HG03159 (cell line): Measurements from ENCODE around the gene MTFMT.
"Not testable (repeated sequence)": the region's sequence is repeated elsewhere in the genome, so short reads cannot be mapped to it uniquely, and the experiment has no call there.

Experiments used
- ATAC-seq: cut with Tn5 transposase; IDR thresholded peaks from one replicate; pipeline ENCODE4 v1.9.1; 2021; ENCODE audit warnings: mild to moderate bottlenecking, moderate library complexity; ENCODE audit not compliant: unreplicated experiment

The MTFMT gene

DNA sequence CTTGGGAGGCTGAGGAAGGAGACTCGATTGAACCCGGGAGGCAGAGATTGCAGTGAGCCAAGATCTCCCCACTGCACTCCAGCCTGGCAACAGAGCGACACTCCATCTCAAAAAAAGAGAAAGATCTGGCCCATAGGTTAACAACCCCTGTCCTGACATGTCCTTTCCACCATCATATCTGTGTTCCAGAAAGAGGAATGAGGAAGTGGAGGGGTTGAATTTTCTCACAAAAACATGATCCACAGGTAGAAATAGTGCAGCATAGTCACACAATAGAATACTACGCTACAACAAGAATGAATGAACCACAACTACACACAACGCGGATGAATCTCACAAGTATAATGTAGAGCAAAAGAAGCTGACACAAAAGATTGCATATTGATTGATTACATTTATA, 11.0 kb upstream of the MTFMT start:
- no peak for ATAC-seq

DNA sequence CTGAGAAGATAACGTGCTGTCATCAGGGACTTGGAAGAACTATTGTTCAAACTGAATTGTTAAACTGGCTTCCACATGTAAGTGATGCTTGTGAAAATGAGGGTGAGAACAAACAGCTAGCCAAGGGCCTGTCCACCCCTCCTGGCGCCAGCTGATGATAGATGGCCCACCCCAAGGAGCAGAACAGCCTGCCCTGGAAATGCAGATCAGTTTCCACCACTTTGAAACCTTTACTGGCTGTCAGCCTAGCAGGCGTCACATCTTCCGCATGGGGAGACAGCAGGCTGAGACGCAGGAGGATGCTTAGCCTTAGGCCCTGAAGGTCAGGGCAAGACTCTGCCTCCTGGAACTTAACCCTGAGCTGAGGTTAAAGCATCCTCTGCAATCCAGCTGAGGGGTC, 9.4 kb upstream of the MTFMT start:
- no peak for ATAC-seq

DNA sequence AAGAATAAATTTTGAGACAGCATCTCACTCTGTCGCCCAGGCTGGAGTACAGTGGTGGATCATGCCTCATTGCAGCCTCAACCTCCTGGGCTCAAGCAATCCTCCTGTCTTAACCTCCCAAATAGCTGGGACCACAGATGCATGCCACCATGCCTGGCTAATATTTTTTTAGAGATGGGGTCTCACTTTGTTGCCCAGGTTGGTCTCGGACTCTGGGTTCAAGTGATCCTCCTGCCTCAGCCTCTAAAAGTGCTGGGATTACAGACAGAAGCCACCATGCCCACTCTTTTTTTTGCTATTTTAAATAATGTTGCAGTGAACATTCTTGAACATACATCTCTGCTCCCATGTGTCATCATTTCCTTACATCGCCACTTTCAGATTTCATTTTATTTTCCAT, 9.0 kb upstream of the MTFMT start:
- no peak for ATAC-seq

DNA sequence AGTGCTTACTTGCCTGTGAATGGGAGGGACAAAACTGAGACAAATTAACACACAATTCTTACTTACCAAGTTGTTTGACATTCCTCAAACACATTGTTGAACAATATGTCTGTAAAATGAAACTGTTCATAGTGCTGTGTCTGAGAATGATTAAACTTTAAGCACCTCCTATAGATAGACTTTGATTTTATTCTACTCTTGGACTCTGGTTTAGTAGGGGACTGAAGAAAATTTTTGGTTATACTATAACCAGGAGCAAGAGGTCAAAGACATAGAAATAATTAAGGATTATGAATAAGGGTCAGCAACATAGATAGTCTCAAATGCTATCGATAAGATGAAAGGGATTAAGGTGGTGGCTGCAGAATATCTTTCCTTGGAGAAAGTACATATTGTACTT, 7.9 kb upstream of the MTFMT start:
- no peak for ATAC-seq

DNA sequence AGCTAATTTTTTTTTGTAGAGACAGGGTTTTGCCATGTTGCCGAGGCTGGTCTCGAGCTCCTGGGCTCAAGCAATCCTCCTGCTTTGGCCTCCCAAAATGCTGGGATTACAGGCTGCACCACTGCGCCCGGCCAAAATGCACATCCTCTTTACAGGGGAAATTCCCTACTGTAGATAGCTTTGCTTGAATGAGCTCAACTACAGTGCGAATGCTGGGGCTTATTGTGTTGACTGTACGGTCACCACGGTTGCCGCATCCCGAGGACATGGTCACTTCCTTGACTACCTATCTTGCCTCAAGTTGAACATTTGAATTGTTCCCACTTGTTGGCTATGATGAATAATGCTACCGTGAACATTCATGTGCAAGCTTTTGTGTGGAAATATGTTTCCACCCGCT, 5.3 kb upstream of the MTFMT start:
- ATAC-seq: no peak

DNA sequence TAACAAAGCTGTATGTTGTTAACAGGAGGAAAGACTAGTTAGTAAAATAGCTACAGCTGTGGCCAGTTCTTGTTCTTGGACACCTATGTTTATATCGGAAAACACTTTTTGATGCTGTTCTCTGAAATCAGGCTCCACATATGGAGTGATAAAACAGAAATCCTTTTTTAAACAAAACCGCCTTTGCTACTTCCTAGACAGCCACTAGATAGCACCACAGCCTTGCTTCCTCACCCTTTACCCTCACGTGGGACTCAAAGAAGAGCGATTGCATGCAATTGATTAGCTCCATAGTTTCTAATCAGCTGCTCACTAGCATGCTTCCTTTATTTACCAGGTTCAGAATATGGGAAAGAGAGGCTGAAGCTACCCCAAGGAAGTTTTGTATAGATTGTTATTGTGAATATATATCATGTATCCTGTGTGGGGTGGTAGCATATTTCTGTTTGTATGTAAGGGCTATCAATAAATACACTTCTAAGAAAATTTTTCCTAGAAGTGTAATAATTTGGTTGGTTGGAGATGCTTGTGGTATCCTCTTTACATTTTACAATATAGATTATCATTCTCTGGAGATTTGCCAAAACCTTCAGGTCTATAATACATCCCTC, 4.3 kb upstream of the MTFMT start:
- ATAC-seq: no peak

DNA sequence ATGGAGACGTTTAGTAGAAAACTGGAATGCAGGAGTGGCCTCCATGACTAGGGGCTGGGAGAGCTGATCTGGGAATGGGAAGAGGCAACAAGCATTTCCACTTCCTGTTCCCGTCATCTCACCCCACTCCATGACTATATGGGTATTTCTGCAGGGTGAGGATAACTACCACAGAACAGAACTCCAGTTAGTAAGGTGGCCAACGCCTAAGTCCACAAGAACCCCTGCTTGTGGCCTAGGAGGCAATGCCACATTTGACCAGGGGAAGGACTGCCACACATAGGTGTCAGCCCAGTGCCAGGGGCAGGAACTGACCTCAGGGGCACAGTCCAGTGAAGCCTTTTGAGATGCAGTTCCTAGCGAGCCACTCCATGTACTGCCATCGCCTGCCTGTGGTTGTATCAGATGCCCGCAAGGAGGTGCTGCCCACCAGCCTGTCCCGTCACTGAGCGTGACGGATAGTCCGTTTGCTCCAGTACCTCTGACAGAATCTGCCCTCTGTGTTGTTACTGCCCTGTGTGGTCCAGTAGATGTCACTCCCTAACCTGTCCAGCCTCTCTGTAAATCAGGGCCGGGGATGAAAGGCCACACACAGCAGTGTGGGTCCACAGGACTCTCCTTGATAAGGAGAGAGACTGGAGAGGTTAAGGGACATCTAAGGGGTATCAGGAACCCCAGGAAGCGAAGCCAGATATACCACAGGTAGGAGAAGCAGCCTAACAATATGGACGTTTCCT, 3.5 kb upstream of the MTFMT start:
- ATAC-seq: no peak

DNA sequence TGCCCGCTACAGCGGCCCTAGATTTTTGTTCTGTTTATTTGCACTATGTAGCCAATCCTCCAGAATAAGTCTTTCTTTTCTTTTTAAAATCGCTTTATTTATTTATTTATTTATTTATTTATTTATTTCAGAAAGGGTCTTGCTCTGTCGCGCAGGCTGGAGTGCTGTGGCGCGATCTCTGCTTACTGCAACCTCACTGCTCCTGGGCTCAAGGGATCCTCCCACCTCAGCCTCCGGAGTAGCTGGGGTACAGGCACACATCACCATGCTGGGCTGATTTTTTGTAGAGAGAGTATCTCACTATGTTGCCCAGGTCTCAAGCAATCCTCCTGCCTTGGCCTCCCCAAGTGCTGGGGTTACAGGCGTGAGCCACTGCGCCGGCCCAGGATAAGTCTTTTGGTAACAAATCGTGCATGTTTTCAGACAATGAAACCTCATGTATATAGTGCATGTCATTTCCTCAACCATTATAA, 333 bp upstream of the MTFMT start:
- ATAC-seq: no peak

DNA sequence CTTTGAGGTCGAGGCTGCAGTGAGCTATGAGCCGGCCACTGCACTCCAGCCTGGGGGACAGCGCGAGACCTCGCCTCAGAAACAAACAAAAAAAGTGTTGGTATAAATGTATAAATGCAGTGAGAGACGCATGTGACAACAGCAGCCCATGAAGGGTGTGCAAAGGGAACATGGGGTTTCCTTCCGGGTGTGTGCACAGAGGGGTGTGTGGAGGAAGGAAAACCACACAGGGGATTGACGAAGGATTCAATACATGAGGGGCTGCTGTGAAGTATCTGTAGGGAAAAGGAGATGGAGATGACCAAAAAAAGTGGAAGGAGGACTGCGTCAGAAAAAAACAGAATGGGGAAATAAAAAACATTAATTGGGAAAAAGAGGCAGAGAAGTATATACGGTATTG, 1.1 kb downstream of the MTFMT start:
- no peak for ATAC-seq

DNA sequence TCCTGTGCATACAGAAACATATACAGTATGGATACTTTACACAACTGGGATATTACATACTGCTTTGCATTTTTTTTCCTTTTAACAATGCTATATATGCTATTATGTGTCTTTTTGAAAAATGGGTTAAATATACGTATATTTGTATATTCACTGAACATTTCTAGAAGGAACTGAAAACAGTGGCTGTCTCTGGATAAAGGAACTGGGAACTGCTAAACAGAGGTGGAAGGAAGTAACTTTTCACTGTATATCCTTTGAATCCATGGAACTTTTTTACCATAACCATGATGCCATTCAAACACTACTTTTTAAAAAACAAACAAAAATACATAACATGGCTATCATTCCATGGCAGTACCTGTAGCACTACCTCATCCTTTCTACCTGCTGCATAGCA, 1.8 kb downstream of the MTFMT start:
- no peak for ATAC-seq

DNA sequence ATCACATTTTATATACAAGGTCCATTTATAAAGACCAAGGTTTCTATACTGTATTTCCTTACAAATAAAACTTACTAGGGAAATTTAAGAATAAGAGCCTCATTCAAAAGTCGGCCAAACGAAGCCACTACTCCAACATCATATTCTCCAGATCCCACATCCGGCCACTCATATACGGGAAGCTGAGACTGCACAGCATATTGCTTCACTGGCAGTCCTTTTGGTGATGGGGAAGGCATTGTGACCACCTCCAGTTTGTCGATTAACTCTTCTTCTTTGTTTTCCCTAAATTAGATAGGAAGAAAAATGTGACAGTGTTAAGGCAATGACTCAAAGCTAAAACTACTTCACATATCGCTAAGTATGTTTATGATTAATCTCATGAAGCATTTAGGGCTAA, 2.7 kb downstream of the MTFMT start:
- no peak for ATAC-seq

DNA sequence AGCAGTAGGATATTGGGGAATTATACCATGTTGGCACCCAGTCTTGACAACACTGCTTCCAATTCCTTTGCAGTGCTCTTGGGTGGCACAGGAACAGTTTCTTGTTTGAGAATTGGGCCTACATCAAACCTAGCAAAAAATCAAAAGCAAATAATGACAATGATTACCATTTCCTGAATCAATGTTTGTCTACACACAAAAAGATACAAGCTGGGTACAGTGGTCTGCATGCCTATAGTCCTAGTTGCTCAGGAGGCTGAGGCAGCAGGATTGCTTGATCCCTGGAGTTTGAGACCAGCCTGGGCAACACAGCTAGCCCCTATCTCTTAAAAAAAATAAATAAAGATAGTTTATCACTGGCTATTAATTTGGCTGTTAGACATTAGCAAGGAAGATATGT, 8.0 kb downstream of the MTFMT start:
- ATAC-seq: no peak

DNA sequence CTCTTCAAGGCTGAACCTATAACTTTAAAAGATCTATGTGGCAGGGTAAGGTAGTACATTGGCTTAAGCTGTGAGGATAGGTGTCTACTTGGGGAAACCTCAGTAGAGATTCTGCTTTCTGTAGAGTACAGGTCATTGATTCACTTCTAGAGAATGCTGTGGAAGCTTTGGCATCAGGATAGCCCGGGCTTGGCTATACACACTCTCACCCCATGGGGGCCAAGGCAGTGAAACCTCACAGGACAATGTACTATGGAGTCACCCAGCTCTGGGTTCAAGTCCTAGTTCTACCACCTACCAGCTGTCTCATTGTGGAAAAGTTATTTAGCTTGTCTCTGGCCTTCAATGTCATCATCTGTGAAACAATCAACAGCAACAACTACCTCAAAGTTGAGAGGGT, 9.0 kb downstream of the MTFMT start:
- no peak for ATAC-seq

DNA sequence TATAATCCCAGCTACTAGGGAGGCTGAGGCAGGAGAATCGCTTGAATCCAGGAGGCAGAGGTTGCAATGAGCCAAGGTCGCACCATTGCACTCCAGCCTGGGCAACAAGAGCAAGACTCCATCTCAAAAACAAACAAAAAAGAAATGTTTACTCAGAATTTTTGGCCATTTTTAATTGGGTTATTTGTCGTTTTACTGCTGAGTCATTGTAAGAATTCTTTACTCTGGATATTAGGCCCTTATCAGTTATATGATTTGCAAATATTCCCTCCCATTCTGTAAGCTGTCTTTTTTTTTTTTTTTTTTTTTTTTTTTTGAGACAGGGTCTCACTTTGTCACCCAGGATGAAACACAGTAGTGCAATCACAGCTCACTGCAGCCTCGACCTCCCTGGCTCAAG, 18.2 kb downstream of the MTFMT start:
- ATAC-seq: not testable (repeated sequence)

DNA sequence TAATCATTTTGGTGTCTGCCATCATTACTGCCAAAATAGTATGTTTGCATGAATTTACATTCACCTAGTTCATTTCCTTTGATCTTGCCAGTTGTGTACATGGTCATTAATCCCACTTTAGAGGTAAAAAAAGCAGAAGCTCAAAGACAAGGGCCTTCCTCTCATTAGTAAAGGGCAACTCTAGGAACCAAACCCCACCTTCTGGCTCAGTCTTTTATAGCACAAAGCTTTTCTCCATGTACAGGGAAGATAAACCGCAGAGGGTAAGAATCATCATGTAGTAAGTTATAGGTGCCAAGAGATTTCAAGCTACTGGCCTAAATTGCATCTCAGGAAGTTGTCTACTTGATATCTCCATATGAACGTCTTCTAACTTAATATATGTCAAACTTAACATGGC, 20.5 kb downstream of the MTFMT start:
- ATAC-seq: no peak

DNA sequence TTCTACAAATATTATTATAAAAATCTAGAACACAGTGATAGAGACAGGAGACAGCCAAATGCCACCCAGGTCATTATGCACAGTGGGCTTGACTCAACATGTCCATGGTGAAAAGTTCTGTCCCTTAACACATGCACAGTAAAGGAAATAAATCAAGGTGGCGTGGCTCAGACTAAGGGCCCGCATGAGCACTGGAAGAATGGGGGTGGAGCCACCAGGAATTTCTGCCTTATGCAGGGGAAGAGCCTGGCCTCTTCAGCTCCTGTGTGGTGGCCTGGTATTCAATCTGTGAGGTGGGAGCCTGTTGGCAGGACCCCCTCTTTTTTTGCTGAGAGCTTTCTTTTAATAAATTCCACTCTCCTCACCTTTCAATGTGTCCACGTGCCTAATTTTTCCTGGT, 22.6 kb downstream of the MTFMT start:
- ATAC-seq: no peak

DNA sequence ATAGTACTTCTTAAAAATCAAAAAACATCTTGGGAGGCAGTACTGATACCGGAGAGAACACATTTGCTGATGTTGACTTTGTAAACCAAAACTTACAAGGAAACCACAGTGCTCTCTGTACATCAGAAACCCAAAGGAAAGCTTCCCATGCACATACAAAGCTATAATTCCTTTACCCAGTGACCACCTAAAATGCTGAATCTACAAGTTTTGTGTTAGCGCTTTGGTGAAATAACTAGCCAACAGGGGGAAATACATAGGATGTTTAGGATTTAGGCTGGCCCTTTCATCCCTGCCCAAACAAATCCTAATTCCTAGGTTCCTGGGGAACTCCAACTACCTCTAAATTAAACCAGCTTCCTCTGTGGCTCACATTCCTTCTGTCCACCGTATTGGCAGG, 24.4 kb downstream of the MTFMT start:
- no peak for ATAC-seq

DNA sequence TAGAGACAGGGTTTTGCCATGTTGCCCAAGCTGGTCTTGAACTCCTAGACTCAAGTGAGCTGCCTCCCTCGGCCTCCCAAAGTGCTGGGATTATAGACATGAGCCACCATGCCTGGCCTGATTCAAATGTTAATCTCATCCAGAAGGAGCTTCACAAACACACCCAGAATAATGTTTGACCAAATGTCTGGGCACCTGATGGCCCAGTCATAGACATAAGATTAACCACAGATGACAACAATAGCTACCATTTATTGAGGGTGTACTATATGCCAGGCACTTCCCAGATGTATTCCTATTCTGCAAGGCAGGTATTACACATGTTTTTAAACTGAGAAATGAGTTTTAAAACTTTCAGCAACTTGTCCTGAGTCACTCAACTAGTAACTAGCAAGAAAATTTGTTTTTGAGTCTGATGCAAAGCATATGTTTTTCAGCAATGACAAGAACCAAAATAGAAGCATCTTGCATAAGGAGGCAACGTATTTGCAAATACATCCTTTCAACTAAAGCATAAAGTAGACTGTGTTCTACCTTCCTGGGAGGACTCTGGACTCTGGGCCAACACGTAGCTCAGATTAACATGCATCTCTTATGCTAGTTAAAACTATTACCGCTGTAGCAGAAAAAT, 31.6 kb downstream of the MTFMT start:
- ATAC-seq: no peak

DNA sequence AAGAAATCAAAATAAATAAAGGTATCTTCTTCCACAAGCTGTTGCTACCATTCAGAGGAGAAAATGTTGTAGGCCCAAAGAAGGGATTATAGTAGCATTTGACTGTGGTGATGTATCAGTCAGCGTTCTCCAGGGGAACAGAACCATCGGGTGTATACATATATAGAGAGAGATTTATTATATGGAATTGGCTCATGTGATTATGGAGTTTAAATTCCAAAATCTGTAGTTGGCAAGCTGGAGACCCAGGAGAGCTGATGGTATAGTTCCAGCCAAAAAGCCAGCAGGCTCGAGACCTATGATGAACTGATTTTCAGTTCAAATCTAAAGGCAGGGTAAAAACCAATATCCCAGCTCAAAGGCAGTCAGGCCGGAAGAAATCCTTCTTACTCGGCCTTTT, 32.4 kb downstream of the MTFMT start:
- no peak for ATAC-seq

DNA sequence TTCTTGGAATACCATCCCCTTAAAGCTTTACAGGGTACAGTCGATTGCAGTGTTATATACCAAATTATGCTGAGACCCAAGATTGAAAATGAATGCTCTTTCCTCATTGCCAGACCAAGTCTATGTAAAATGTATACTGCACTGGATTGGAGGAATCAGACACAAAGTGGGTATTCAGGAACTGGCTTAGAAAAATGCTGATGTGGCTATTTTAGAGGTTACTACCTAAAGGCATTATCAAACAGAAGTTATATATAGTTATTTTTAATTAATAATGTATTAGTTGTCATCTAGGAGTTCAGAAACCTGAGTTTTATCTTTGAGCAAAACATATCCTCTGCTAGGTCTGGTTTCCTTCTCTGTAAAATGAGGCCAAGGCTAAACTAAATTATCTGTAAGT, 36.1 kb downstream of the MTFMT start:
- ATAC-seq: no peak

DNA sequence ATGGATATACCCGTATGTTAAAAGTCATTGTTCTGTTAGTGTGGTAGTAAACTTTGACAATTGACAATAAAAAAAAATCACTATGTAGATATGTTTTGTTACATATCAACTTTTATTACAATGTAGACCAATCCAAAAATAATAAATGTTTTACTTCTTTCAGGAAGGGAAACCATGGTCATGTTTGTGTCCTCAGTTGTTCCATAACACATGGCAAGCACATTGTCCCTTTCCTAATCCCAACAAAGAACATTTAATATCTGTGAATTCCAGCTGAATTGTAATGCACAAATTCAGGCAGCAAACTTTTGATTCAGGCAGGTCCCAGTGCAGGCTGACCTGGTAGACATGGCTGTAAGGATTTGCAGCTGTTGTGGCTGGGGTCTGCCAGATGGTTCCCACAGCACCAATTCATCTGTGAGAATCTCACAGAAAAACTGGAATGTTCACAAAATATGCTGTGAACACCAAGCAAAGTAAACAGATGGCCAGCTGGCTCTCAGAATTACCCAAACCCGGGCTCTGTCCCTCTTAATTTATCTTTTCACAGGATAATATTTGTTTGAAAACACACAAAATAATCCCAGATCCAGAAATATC, 37.8 kb downstream of the MTFMT start:
- no peak for ATAC-seq

DNA sequence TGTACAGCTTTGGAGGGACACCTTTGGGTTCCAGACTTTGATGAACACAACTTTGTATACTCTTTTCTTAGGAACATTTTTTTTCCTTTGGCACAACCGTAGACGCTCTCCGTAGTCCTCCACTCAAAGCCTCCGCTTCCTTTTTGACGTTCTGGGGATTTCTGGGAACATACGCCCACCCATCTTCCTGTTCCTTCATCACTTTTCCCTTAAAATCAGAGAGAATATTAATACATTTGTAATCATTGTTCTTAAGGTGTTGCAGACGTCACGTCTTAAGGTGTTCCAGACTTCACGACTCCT, 39.3 kb downstream of the MTFMT start:
- no peak for ATAC-seq
